ENCODE results near the gene PNMA6F. TPM values are rescaled to one million over a fixed set of nuclear protein-coding genes. Genes with fewer than 3 reads are reported as not detected.

The PNMA6F gene
- total RNA-seq, 4 donors from 2014 or later = 0.59 TPM; not detected in 3

GRCh38 chrX:153352858-153353257 is 31.3 kb upstream of the PNMA6F start:
- H3K9me3 ChIP-seq = no peaks in the 10 kb centered on the region
- no peak for DNase-seq (ENCODE audit: low spot score in 2 of 2)
- 73 to 100% methylated on average over 1 to 3 of the region's 3 CpGs for WGBS, 2 donors
- H3K36me3 ChIP-seq = peaks cover 0 to 33% (median 0%) of the 10 kb centered on the region in 3 donors
- no peaks in the 10 kb centered on the region for H3K27me3 ChIP-seq
- TF ChIP-seq EP300 (IDR thresholded peaks at IDR 0.05) = no peak
- TF ChIP-seq CTCF (IDR thresholded peaks at IDR 0.05) = no peak
- no peak for TF ChIP-seq POLR2A (IDR thresholded peaks at IDR 0.05)
- no peak overlapping the region for H3K27ac ChIP-seq
- H3K4me1 ChIP-seq = no peaks in the 10 kb centered on the region
- no peak overlapping the region for H3K4me3 ChIP-seq

GRCh38 chrX:153351981-153352380 is 30.4 kb upstream of the PNMA6F start:
- H3K4me3 ChIP-seq = no peak overlapping the region
- no peaks in the 10 kb centered on the region for H3K27me3 ChIP-seq
- H3K36me3 ChIP-seq = peaks cover 0 to 42% (median 0%) of the 10 kb centered on the region in 3 donors
- no peak overlapping the region for H3K27ac ChIP-seq
- H3K4me1 ChIP-seq = no peaks in the 10 kb centered on the region
- TF ChIP-seq EP300 (IDR thresholded peaks at IDR 0.05) (no peak), CTCF (IDR thresholded peaks at IDR 0.05) (no peak), POLR2A (IDR thresholded peaks at IDR 0.05) (no peak)
- no peak for DNase-seq (ENCODE audit: low spot score in 2 of 2)
- no peaks in the 10 kb centered on the region for H3K9me3 ChIP-seq
- WGBS, 2 donors = 87 to 89% methylated on average over 8 of the region's 8 CpGs

- H3K27me3 ChIP-seq = no peaks in the 10 kb centered on the region
- H3K9me3 ChIP-seq = no peaks in the 10 kb centered on the region
- peaks cover 0 to 60% (median 0%) of the 10 kb centered on the region in 3 donors for H3K36me3 ChIP-seq
- no peak overlapping the region for H3K27ac ChIP-seq
- 85% methylated on average over 5 of the region's 5 CpGs; no CpG with 5 or more reads in 1 of the 2 donors for WGBS, 2 donors
- no peaks in the 10 kb centered on the region for H3K4me1 ChIP-seq
- TF ChIP-seq EP300 (IDR thresholded peaks at IDR 0.05) = no peak
- TF ChIP-seq POLR2A (IDR thresholded peaks at IDR 0.05) = no peak
- no peak for TF ChIP-seq CTCF (IDR thresholded peaks at IDR 0.05)
- H3K4me3 ChIP-seq = no peak overlapping the region
- DNase-seq (ENCODE audit: low spot score in 2 of 2) = no peak
These were observed 28.4 kb upstream of the PNMA6F start for GRCh38 chrX:153349952-153350351.

- no peaks in the 10 kb centered on the region for H3K4me1 ChIP-seq
- H3K4me3 ChIP-seq = no peak overlapping the region
- TF ChIP-seq EP300 (IDR thresholded peaks at IDR 0.05) (no peak), POLR2A (IDR thresholded peaks at IDR 0.05) (no peak), CTCF (IDR thresholded peaks at IDR 0.05) (no peak)
- DNase-seq (ENCODE audit: low spot score in 2 of 2) = no peak
- H3K27ac ChIP-seq = no peak overlapping the region
- WGBS, 2 donors = 84 to 96% methylated on average over 8 of the region's 8 CpGs
- H3K36me3 ChIP-seq = peaks cover 0 to 71% (median 0%) of the 10 kb centered on the region in 3 donors
- no peaks in the 10 kb centered on the region for H3K9me3 ChIP-seq
- no peaks in the 10 kb centered on the region for H3K27me3 ChIP-seq
These were observed 26.9 kb upstream of the PNMA6F start for GRCh38 chrX:153348421-153348820.

- H3K4me3 ChIP-seq = no peak overlapping the region
- peaks cover 0 to 71% (median 0%) of the 10 kb centered on the region in 3 donors for H3K36me3 ChIP-seq
- H3K27ac ChIP-seq = no peak overlapping the region
- H3K27me3 ChIP-seq = no peaks in the 10 kb centered on the region
- DNase-seq (ENCODE audit: low spot score in 2 of 2) = no peak
- TF ChIP-seq EP300 (IDR thresholded peaks at IDR 0.05) (no peak), POLR2A (IDR thresholded peaks at IDR 0.05) (no peak), CTCF (IDR thresholded peaks at IDR 0.05) (no peak)
- H3K4me1 ChIP-seq = no peaks in the 10 kb centered on the region
- WGBS, 2 donors = 95 to 98% methylated on average over 15 to 32 of the region's 38 CpGs
- no peaks in the 10 kb centered on the region for H3K9me3 ChIP-seq
These were observed 26.0 kb upstream of the PNMA6F start for GRCh38 chrX:153347530-153347929.
